Kidney (tissue), 14 donors: ENCODE results near the gene SERPINB5. TPM values are rescaled to one million over a fixed set of nuclear protein-coding genes. Genes with fewer than 3 reads are reported as not detected.

Source experiments
- DNase-seq, 5 donors: peaks; one replicate each; pipeline ENCODE4 v3.0.0-alpha.2; 2013 to 2020
- FAIRE-seq: peaks from 2 replicates; lab custom pipeline; 2012; peaks lifted over from hg19 to GRCh38; lab: Jason Lieb, UNC
- H3K27ac ChIP-seq, 2 donors: one replicate each; pipeline ENCODE4 v1.7.0; 2013; ENCODE audit warnings: low read depth in 2 of 2, low read length in 2 of 2, inconsistent platforms in 1 of 2
- H3K27me3 ChIP-seq: one replicate; pipeline ENCODE4 v1.7.1; 2013; ENCODE audit warnings: low read length, inconsistent platforms; ENCODE audit not compliant: control insufficient read depth, insufficient read depth
- H3K36me3 ChIP-seq, 3 donors: one replicate each; pipeline versions ENCODE4 v1.7.0 to v1.7.1; 2013; ENCODE audit warnings: low read length in 3 of 3, control low read depth in 1 of 3, inconsistent platforms in 1 of 3; ENCODE audit not compliant: insufficient read depth in 3 of 3, control insufficient read depth in 2 of 3
- H3K4me1 ChIP-seq, 3 donors: one replicate each; pipeline versions ENCODE4 v1.7.0 to v1.7.1; 2013; ENCODE audit warnings: low read length in 3 of 3, inconsistent platforms in 1 of 3, low read depth in 1 of 3; ENCODE audit not compliant: control insufficient read depth in 2 of 3, insufficient read depth in 2 of 3
- H3K4me3 ChIP-seq, 3 donors: one replicate each; pipeline versions ENCODE4 v1.7.0 to v1.8.1; 2013; ENCODE audit warnings: low read length in 3 of 3, control low read depth in 1 of 3, inconsistent platforms in 1 of 3
- H3K9ac ChIP-seq, 3 donors: one replicate each; pipeline versions ENCODE4 v1.7.0 to v1.7.1; 2013; ENCODE audit warnings: low read length in 3 of 3, control low read depth in 1 of 3, inconsistent platforms in 1 of 3
- H3K9me3 ChIP-seq, 3 donors: one replicate each; pipeline versions ENCODE4 v1.7.0 to v1.7.1; 2013; ENCODE audit warnings: low read length in 3 of 3, control low read depth in 1 of 3, inconsistent platforms in 1 of 3; ENCODE audit not compliant: control insufficient read depth in 2 of 3, insufficient read depth in 1 of 3
- intact Hi-C: fragments of 100-400 bp; cut with DNase I; formaldehyde crosslinking; loops from one replicate; pipeline ENCODE4 v1.11.1; 2022
- polyA plus RNA-seq: library from polyadenylated mRNA; stranded (reverse); fragments of 350-450 nt; fragmentation: Illumina TruSeq; extraction: RNeasy Lipid Tissue Mini Kit (QIAGEN cat#74804); gene quantifications from one replicate; pipeline ENCODE4 v1.2.3, GENCODE V29; 2014; ENCODE audit warnings: low read depth, low replicate concordance; ENCODE audit not compliant: insufficient read depth
- total RNA-seq: library from RNA; stranded (reverse); fragmentation: NEBNext Ultra II Directional; extraction: Animal tissue kit (Norgen Biotek cat#: 25700); gene quantifications from one replicate; pipeline ENCODE4 v1.2.1, GENCODE V29; 2021
- TF ChIP-seq, protein P1 (sequence below): IDR thresholded peaks from 3 replicates; pipeline ENCODE4 v1.5.1; 2012; ENCODE audit warnings: mild to moderate bottlenecking, moderate library complexity, borderline replicate concordance; ENCODE audit not compliant: insufficient read depth; ENCODE audit errors: extremely low read depth
- donor health status: control.
- donor health status: control.
- donor health status: control.
- donor health status: control.
- donor health status: control.
- donor health status: DM: yes; HTN: yes; CAD: no.
- donor health status: Normal renal cell carcinoma (clear cell type).

SERPINB5 gene
- total and polyA plus RNA-seq, 2 donors from 2014 or later, result not detected

DNA sequence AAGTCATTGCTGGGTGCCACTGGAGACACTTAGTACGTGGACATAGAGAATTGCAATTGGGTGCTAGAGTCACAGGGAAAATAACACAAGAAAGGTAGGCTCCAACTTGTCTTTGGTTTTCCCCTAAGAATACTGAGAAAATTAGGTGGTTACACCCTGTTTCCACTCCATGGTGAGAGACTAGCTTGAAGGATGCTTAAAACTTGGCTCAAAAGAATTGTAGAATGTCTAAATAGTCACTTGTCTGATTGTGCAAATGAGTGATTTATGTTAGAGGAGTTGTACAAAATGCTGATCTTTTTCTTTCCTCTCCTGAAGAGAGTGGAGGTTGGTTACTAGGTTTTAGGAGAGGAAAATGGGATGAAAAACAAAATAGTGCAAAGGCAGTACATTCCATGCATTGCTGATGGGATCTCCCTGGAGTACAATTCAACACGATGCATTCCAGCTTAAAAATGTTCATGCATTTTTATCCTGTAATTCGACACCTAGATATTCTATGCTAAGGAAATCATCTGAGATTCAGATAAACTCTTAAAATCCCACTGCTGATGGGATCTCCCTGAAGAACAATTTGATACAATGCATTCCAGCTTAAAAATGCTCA is 63.2 kb downstream of the SERPINB5 start:
- H3K4me3 ChIP-seq, result no peak overlapping the region
- DNase-seq (peak in 2 of 5 donors; percentile 29 to 58), FAIRE-seq (no peak)
- H3K27me3 ChIP-seq, result no peaks in the 10 kb centered on the region
- TF ChIP-seq, protein P1, sequence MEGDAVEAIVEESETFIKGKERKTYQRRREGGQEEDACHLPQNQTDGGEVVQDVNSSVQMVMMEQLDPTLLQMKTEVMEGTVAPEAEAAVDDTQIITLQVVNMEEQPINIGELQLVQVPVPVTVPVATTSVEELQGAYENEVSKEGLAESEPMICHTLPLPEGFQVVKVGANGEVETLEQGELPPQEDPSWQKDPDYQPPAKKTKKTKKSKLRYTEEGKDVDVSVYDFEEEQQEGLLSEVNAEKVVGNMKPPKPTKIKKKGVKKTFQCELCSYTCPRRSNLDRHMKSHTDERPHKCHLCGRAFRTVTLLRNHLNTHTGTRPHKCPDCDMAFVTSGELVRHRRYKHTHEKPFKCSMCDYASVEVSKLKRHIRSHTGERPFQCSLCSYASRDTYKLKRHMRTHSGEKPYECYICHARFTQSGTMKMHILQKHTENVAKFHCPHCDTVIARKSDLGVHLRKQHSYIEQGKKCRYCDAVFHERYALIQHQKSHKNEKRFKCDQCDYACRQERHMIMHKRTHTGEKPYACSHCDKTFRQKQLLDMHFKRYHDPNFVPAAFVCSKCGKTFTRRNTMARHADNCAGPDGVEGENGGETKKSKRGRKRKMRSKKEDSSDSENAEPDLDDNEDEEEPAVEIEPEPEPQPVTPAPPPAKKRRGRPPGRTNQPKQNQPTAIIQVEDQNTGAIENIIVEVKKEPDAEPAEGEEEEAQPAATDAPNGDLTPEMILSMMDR, result no peak
- no peaks in the 10 kb centered on the region for H3K9me3 ChIP-seq
- H3K27ac ChIP-seq, result no peak overlapping the region
- no peaks in the 10 kb centered on the region for H3K36me3 ChIP-seq
- intact Hi-C loops, result no loop called here
- H3K4me1 ChIP-seq, result no peaks in the 10 kb centered on the region
- no peak overlapping the region for H3K9ac ChIP-seq

GRCh38 chr18:63542069-63542468 is 65.3 kb downstream of the SERPINB5 start, which contains the start of gene SERPINB12:
SERPINB12 (plus strand) TSS chr18:63542369; CDS start chr18:63556160, 13,791 bp downstream.
- H3K4me3 ChIP-seq, result no peak within 1 kb of the TSS
- FAIRE-seq, result no peak
- TF ChIP-seq, protein P1, result no peak
- H3K27me3 ChIP-seq, result no peaks in the 10 kb centered on the region
- H3K27ac ChIP-seq, result no peak within 1 kb of the TSS
- intact Hi-C loops, result no loop called here
- H3K9ac ChIP-seq, result no peak within 1 kb of the TSS
- H3K36me3 ChIP-seq, result no peaks in the 10 kb centered on the region
- no peaks in the 10 kb centered on the region for H3K4me1 ChIP-seq
- no peaks in the 10 kb centered on the region for H3K9me3 ChIP-seq
- DNase-seq, result no peak

GRCh38 chr18:63544017-63544416 is 67.3 kb downstream of the SERPINB5 start:
- TF ChIP-seq, protein P1, result no peak
- Histone ChIP-seq H3K9me3 (no peaks in the 10 kb centered on the region), H3K27ac (no peak overlapping the region), H3K4me1 (no peaks in the 10 kb centered on the region), H3K9ac (no peak overlapping the region), H3K27me3 (no peaks in the 10 kb centered on the region), H3K4me3 (no peak overlapping the region), H3K36me3 (no peaks in the 10 kb centered on the region)
- no peak for DNase-seq
- intact Hi-C loops, result no loop called here
- no peak for FAIRE-seq
